Smooth muscle cell of the brain vasculature (primary cell): ENCODE results near the gene SFXN1.

Experiments used
- DNase-seq: peaks from one replicate; pipeline ENCODE4 v3.0.0-alpha.2; 2012; ENCODE audit warnings: low read depth, low spot score

SFXN1 gene

GRCh38 chr5:175573493-175574269 is 95.3 kb downstream of the SFXN1 start:
- DNase-seq, result no peak

GRCh38 chr5:175575301-175575700 is 96.9 kb downstream of the SFXN1 start:
- DNase-seq, result no peak

DNA sequence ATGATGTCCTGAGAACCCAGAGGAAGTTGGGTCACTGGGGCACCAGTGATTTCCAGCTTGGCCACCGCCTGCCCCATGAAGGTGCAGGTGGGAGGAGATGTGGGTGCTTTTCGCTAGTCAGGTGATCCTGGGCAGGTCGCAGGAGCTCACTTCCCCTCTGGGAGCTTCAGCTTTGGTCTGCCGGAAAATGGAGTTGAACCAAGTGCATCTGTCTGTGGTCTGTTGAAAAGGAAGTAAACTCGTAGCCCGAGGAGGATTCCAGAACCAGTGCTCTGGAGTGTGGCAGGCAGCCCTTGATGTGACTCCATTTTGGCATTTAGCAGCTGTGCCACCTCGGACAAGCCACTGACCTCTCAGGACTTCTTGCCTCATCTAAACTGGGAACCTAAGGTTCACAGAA is 97.7 kb downstream of the SFXN1 start:
- no peak for DNase-seq

DNA sequence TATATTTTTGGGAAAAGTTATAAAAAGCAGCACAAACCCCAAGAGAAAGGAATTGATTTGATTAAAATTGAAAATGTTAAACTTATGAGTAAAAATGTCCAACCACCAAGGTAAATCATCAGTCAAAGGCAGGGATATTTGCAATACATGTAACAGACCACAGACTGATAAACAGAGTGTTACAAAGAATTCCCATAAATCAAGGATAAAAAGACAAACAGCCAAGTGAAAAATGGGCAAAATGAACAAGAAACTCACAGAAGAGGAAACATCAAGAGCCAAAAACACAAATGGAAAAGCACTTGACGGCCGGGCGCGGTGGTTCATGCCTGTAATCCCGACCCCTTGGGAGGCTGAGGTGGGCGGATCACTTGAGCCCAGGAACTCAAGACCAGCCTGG is 98.2 kb downstream of the SFXN1 start:
- DNase-seq, result no peak
